ENCODE results near the gene HSD17B4.
"Not testable (repeated sequence)": the region's sequence is repeated elsewhere in the genome, so short reads cannot be mapped to it uniquely, and the experiment has no call there.

Gene HSD17B4

GRCh38 chr5:119483155-119483554, 30.9 kb downstream of the HSD17B4 start:
- TF ChIP-seq GATA1 (IDR thresholded peaks at IDR 0.05; ENCODE audit: low read depth, low read length) (no peak), POLR2A (IDR thresholded peaks at IDR 0.05; ENCODE audit: low read length) (no peak)
- DNase-seq = no peak

GRCh38 chr5:119484884-119485283, 32.6 kb downstream of the HSD17B4 start:
- DNase-seq = no peak
- no peak for TF ChIP-seq POLR2A (IDR thresholded peaks at IDR 0.05; ENCODE audit: low read length)
- TF ChIP-seq GATA1 (IDR thresholded peaks at IDR 0.05; ENCODE audit: low read depth, low read length) = no peak

GRCh38 chr5:119501671-119502179, 49.4 kb downstream of the HSD17B4 start:
- TF ChIP-seq GATA1 (IDR thresholded peaks at IDR 0.05; ENCODE audit: low read depth, low read length) (no peak), POLR2A (IDR thresholded peaks at IDR 0.05; ENCODE audit: low read length) (no peak)
- DNase-seq = no peak

DNA sequence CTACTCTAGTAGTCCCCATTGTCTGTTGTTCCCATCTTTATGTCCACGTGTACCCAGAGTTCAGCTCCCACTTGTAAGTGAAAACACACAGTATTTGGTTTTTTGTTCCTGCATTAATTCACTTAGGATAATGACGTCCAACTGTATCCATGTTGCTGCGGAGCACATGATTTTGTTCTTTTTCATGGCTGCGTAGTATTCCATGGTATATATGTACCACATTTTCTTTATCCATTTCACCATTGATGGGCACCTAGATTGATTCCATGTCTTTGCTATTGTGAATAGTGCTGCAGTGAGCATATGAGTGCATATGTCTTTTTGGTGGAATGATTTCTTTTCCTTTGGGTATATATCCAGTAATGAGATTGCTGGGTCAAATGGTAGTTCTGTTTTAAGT, 51.6 kb downstream of the HSD17B4 start:
- DNase-seq = not testable (repeated sequence)

GRCh38 chr5:119512277-119512676, 60.0 kb downstream of the HSD17B4 start:
- TF ChIP-seq GATA1 (IDR thresholded peaks at IDR 0.05; ENCODE audit: low read depth, low read length) (no peak), POLR2A (IDR thresholded peaks at IDR 0.05; ENCODE audit: low read length) (no peak)
- DNase-seq = no peak

DNA sequence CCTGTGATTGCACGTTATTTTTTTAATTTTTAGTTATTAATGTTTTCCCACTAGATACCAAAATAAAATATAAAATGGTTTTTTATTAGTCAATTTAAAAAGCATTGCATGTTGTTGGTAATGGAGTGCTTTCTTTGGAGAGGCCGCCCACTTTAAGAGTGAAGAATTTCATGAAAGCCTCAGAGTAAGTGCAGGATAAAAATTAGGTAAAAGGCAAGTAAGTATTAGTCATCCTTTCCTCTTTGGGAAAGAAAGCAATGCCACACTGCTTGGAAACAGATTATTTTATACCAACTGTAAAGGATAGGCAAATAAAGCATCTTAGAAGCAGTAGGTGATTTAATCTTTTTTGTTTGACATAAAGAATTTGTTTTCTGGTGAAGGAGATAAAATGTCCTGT, 62.9 kb downstream of the HSD17B4 start:
- no peak for TF ChIP-seq POLR2A (IDR thresholded peaks at IDR 0.05; ENCODE audit: low read length)
- no peak for TF ChIP-seq GATA1 (IDR thresholded peaks at IDR 0.05; ENCODE audit: low read depth, low read length)
- no peak for DNase-seq

GRCh38 chr5:119517115-119517514, 64.8 kb downstream of the HSD17B4 start:
- not testable (repeated sequence) for DNase-seq

DNA sequence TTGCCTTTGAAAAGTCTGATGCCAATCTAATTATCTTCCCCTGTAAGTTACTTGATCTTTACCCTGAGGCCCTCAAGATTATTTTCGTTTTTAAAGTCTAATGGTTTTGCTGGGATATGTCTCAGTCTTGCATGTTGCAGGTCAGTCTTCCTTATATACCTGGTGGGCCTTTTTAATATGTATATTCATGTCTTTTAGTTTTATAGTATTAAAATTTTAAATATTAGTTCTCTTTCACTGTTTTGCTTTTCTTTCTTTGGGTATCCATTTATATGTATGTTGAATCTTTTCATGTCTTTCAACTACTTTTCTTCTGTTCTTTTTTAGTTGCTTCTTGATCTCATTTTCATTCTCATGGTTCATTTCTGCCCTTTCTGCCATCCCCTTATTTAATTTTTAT, 68.9 kb downstream of the HSD17B4 start:
- TF ChIP-seq POLR2A (IDR thresholded peaks at IDR 0.05; ENCODE audit: low read length) (no peak), GATA1 (IDR thresholded peaks at IDR 0.05; ENCODE audit: low read depth, low read length) (no peak)

DNA sequence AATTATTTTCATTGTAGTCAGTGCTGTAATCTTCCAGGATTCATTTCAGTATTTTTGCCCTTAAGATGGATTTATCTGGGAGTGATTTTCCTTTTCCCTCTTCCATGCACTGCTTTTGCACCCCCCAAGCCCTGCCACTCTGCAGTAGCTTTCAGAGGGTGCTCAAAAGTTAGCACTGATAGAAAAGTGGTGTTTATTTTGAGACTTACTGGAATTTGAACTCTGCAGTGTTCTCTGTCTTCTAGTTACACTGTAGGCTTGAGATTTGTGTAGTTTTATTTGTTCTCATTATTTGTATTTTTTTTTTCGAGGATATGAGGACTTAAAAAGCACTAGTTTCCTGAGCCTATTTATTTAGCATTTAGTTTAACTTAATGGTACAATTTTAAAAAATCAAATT, 70.5 kb downstream of the HSD17B4 start:
- no peak for TF ChIP-seq POLR2A (IDR thresholded peaks at IDR 0.05; ENCODE audit: low read length)
- no peak for TF ChIP-seq GATA1 (IDR thresholded peaks at IDR 0.05; ENCODE audit: low read depth, low read length)

More for the DNA sequence above, 68.9 kb downstream of the HSD17B4 start:
- DNase-seq = no peak

DNA sequence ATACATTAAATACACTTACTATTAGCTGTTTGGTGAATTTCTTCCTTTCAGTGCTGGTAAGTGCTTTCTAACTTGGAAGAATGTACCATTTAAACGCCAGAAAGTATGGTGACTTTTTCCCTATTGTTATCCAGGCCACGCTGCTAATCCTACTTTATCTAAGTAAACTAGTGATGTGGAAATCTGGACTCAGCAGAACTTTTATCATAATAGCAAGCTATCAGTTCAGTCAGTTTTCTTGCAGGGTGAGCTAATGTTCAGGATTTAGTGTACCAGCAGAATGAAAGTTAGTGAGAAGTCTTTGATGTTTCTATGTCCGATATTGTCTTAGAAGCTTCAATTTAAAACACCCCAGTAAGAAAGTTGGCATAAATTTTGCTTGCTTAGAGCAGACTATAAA, 72.2 kb downstream of the HSD17B4 start:
- DNase-seq = no peak
- no peak for TF ChIP-seq GATA1 (IDR thresholded peaks at IDR 0.05; ENCODE audit: low read depth, low read length)
- TF ChIP-seq POLR2A (IDR thresholded peaks at IDR 0.05; ENCODE audit: low read length) = no peak

More for the DNA sequence above, 70.5 kb downstream of the HSD17B4 start:
- no peak for DNase-seq

GRCh38 chr5:119527351-119527750, 75.1 kb downstream of the HSD17B4 start:
- DNase-seq = no peak
- TF ChIP-seq GATA1 (IDR thresholded peaks at IDR 0.05; ENCODE audit: low read depth, low read length) (no peak), POLR2A (IDR thresholded peaks at IDR 0.05; ENCODE audit: low read length) (no peak)

- TF ChIP-seq GATA1 (IDR thresholded peaks at IDR 0.05; ENCODE audit: low read depth, low read length) (no peak), POLR2A (IDR thresholded peaks at IDR 0.05; ENCODE audit: low read length) (no peak)
- no peak for DNase-seq
These were observed 77.5 kb downstream of the HSD17B4 start for GRCh38 chr5:119529811-119530210.

GRCh38 chr5:119532637-119533036, 80.3 kb downstream of the HSD17B4 start:
- DNase-seq = no peak
- TF ChIP-seq POLR2A (IDR thresholded peaks at IDR 0.05; ENCODE audit: low read length) = no peak
- no peak for TF ChIP-seq GATA1 (IDR thresholded peaks at IDR 0.05; ENCODE audit: low read depth, low read length)

GRCh38 chr5:119537704-119538103, 85.4 kb downstream of the HSD17B4 start:
- DNase-seq = no peak
- TF ChIP-seq POLR2A (IDR thresholded peaks at IDR 0.05; ENCODE audit: low read length) (no peak), GATA1 (IDR thresholded peaks at IDR 0.05; ENCODE audit: low read depth, low read length) (no peak)

DNA sequence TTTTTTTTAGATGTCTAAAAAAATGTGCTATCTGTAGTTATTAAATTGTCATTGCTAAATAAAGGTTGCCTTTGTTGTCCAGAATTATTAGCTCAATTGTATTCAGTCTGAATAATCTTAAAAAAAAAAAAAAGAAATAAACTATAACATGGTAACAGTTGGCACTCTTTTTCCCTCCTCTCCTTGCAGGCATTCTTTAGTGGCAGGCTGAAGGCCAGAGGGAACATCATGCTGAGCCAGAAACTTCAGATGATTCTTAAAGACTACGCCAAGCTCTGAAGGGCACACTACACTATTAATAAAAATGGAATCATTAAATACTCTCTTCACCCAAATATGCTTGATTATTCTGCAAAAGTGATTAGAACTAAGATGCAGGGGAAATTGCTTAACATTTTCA, 89.4 kb downstream of the HSD17B4 start:
- DNase-seq = no peak
- TF ChIP-seq POLR2A (IDR thresholded peaks at IDR 0.05; ENCODE audit: low read length) = no peak

DNA sequence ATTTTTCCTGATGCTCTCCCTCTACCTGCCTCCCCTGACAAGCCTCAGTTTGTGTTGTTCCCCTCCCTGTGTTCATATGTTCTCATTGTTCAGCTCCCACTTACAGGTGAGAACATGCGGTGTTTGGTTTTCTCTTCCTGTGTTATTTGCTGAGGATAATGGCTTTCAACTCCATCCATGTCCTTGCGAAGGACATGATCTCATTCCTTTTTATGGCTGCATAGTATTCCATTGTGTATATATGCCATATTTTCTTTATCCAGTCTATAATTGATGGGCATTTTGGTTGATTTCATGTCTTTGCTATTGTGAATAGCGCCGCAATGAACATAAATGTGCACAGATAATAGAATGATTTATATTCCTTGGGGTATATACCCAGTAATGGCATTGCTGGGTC, 99.5 kb downstream of the HSD17B4 start:
- DNase-seq = no peak
- TF ChIP-seq POLR2A (IDR thresholded peaks at IDR 0.05; ENCODE audit: low read length) (no peak), GATA1 (IDR thresholded peaks at IDR 0.05; ENCODE audit: low read depth, low read length) (no peak)
